ENCODE measurements around the gene SFRP2.

Gene SFRP2

DNA sequence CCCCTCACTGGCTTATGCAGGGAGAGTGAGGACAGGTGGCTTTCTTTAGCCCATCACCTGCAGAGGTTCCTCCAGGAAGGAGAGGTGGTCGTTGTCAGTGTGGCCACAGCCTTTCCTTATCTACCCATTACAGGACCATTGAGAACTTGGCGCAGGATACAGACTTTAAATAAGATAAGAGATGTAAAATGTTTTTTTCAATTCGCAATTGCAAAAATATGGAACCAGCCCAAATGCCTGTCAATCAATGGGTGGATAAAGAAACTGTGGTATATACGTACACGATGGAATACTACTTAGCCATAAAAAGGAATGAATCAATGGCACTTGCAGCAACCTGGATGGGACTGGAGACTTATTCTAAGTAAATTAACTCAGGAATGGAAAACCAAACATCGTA lies 22.1 kb downstream of the SFRP2 start:
- DNase-seq (ENCODE audit: low spot score) = no peak

DNA sequence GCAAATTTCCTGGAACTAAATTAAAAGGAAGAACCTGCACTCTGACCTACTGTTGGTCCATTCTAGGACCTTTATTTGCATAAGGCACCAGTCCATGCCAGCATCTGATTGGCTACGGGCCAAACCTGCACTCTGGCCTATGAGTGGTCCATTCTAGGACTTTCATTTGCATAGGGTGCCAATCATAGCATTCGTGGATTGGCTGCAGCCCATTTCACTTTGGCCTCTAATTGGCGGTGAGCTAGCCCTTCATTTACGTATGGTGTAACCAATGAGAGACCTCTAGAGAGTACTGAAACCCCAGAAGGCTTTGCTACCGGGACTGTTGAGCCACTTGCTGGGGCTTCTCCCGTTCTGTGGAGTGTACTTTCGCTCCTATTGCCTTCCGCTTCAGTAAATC lies 23.0 kb downstream of the SFRP2 start:
- DNase-seq (ENCODE audit: low spot score) = no peak

DNA sequence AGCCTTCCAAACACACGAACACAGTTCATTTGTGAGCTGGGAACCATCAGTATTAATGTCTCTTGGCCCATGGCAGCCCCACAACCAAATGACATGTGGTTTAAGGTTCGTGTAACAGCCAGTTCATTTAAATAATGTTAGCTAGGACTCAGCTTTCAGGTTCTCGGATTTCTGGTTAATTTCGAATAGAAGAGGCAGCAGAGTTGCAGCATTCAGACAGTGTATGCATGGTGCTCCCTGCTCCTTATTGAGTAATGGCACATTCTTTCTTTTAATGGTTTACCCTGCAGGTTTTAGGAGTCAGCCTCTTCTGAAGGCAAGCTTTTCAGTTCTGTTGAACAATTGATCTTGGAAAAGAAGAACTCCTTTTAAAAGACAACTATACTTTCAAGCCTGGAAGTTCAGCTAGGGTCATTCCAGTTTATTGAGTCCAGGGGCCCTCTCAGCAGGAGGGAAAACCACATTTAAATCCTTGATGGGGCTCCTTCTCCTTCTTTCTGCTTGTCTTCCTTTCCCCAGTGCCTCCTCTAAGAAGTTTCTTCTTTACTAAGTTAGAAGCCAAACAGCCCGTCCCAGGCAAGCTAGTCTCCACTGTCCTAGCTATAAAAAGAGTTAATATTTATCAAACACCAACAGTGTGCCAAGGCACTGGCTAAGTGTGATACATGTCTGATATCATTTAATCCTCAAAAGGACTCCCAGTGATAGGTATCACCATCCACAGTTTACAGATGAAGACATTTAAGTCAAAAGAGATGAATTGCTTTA lies 24.1 kb downstream of the SFRP2 start:
- no peak for DNase-seq (ENCODE audit: low spot score)

DNA sequence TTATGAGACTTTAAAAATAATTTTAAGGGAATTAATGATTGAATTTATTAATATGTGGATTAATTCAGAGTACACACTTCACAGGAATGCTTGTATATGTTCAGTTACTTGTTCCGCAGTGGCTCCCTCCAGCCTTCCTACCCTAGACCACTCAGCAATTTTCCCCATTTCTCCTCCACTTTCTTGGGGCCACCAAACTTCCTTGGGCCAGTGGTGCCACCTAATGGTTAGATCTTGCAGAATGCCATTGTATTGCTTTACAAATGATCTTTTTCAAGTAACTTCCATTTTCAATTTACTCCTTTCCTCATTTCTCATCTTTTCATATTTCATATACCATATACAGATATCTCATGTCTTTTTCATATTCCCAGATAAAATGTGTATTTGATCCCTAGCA lies 25.5 kb downstream of the SFRP2 start:
- no peak for DNase-seq (ENCODE audit: low spot score)

DNA sequence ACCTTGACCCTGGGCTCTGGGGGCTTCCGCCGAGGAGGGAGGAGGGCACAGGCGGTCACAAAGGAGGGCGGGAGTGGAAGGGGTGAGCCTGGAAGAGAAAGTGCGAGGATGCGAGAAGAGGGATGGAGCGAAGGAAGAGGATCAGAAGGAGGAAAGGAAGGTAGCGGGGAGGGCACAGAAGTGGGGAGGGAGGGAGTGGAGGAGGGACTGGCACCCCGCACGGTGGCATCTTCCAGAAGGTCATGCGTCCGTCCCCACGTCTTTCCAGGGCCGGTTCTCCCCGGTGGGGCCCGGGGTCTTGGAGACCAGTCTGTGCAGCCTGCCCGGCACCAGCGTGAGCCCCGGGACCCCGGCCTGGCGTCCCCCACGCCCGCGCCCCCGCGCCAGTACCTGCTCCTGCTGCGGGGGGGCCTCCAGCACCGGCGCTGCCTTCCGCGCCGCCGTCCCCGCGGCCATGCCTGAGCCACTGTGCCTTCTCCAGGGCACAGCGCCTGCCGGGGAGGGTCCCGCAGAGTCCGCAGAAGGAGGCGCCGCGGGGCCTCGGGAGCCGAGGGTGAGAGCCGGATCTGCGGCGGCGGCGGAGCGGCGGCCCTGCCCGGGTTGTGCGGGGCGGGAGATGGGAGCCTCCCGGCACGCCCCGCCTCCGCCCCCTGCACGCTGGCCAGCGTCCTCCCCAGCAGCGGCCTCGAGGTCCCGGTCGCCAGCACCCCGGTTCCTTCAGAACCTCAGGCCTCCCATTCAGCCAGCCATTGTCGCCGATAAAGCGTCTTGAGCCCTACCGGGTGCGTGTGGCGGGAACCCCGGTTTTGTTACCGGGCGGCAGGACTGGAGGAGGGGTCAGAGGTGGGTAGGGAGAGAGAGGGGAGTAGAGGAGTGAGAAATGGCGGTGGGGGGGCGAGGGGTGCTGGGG lies 29.2 kb downstream of the SFRP2 start, which contains the start of gene RNF175:
RNF175 (minus strand) TSS at position 618 of the 910 bp plus-strand sequence; CDS start at position 456, 162 bp downstream.
- no peak for DNase-seq (ENCODE audit: low spot score)

DNA sequence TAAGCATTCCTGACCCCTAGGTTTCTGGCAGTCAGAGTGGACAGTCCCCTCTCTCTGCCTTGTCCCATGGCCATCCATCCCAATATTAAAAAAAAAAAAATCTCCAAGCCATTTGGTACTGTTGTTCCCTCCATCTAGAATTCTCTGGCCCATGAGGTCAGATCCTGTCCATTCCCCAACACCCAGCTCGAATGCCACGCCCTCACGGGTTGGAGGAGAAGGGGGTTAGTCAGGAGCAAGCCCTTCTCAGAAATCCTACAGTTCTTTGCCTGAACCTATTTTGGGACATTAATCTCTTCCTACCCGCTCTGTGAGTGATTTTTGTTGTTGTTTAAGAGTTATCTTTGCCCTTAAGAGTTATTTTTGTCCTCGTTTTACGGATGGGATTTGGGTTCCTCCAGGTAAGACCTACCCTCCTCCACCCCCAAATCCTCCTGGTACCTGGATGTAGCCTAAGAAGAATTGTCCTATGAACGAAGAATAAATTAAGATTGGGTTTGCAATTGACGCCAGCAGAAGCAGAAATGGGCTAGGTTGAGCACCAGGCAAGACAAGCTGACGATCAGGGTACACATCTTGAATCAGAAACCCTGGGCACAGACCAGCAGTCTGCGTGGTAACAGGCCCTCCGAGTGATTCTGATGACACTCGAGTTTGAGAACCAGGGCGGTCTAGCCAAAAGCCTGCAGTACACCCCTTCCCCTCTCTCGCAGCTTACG lies 30.0 kb downstream of the SFRP2 start:
- DNase-seq (ENCODE audit: low spot score) = no peak

DNA sequence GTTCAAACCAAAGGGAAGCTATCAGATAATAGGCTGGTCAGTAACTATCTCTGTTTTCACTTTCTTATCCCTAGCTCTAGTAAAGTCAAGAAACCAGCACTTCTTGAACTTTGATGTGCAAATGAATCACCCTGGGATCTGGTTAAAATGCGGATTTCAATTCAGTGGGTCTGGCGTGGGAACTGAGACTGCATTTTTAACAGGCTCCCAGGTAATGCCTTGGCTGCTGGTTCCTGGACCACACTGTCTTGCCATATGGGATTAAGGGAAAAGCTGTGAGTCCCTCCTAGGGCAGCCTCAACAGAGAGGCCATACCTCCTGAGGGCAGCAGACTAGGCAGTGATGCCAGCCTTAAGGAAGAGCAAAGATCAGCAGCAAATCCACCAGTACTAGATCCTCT lies 30.7 kb downstream of the SFRP2 start:
- no peak for DNase-seq (ENCODE audit: low spot score)

DNA sequence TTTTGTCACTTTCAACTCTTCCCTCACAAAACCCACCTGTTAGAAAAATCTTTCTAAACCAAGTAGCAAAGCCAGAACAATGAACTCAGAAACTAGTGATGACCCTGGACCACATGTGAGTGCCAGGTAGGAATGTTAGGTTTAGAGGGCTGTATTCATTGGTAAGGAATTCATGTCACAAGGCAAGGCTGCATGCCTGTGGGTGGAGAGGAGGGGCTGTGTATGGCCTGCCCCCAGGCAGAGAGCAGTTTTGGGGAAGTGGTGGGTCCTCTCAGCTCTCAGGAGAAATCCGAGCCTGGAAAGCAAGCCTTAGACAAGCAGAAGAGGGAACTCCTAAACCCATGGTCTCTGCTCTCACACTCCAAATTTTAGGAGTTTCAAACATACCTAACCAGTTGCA lies 31.5 kb downstream of the SFRP2 start:
- no peak for DNase-seq (ENCODE audit: low spot score)

DNA sequence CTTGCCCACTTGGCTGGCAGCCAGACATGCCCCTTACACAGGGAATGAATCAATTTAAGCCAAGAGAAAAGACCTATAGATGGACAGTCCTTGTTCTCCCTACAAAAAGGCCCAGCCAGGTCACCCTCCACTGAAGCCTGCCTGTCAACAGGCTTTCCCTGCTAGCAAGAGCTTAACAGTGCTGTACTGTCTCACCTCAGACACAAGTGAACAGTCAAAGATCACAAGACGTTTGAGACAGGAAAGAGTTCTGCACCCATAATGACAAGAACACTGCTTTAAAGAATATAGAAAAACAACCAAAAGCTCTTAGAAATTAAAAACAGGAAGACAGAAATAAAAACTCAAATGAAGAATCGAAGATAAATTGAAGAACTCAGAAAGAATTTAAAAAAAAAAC lies 33.7 kb downstream of the SFRP2 start:
- no peak for DNase-seq (ENCODE audit: low spot score)

DNA sequence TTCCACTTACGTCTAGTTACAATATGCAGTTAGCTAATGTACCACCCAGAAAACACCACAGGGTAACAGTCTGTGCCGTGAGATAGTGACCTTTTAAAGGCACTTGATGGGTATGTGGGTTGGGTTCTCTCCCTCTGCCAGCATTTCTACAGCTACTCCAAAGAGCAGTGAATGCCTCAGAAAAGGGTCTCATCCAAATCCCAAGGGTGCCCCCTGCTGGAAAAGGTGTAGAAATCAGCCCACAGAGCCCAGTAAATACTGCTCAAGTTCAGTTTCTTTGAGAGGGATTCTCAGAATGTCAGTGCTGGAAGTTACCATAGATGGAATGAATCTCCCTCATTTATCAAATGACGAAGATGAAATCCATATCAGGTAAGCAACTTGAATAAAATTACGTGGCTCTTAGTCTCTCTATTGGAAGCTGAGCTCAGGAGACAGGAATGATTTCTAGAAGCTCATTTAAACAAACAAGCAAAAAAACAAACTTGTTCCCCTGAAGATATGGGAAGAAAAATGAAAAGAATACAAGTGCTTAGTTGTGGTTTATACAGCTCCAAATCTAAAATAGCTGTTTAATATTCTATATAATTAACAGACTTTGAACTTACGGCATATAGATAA lies 38.6 kb downstream of the SFRP2 start:
- DNase-seq (ENCODE audit: low spot score) = peak; percentile 73

DNA sequence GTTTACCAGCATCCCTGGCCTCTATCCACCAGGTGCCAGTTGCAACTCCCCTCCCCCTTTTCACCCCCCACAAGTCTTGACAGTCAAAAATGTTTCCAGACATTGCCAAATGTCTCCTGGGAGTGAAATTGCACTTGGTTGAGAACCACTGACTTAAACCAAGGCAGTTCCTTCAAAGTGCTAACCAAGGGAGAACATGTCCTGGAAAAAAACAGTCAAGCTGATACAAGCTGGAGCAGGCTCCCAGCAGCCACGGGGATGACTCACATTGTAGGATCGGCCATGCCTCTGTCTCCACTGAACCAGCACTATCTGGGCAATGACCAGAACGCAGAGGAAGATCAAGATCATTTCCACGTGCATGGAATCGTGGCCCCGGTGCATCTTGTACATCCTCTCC lies 40.5 kb downstream of the SFRP2 start:
- DNase-seq (ENCODE audit: low spot score) = no peak

DNA sequence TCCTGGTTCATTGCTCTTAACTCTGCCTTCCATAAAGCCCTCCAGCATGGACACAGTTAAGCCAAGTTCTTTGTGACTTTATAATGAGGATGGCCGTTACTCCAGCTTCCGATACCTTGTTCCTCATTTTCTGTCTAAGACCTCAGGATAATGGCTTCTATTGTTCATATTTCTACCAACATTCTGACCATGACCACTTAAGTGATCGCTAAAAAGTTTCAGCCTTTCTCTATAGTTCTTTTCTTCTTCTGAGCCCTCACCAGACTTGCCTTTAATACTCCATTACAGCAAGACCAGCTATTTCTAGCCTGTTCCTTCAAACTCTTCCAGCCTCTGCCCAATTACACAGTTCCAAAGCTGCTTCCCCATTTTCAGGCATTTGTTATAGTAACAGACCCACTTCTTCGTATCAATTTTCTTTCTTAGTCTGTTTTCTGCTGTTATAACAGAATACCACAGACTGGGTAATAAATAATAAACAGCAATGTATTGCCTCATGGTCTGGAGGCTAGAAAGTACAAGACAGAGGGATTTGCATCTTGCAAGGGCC lies 41.4 kb downstream of the SFRP2 start:
- no peak for DNase-seq (ENCODE audit: low spot score)

DNA sequence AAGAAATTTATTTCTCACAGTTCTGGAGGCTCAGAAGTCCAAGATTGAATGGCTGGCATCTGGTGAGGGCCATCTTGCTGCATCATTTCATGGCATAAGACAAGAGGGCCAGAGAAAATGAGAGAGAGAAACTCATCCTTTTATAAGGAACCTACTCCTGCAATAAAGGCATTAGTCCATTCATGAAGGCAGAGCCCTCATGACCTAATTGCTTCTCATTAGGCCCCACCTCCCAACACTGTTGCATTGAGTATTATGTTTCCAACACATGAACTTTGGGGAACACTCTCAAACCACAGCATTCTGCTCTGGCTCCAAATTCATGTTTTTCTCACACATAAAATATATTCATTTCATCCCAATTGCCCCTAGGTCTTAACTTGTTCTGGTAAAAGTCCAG lies 43.2 kb downstream of the SFRP2 start:
- no peak for DNase-seq (ENCODE audit: low spot score)

DNA sequence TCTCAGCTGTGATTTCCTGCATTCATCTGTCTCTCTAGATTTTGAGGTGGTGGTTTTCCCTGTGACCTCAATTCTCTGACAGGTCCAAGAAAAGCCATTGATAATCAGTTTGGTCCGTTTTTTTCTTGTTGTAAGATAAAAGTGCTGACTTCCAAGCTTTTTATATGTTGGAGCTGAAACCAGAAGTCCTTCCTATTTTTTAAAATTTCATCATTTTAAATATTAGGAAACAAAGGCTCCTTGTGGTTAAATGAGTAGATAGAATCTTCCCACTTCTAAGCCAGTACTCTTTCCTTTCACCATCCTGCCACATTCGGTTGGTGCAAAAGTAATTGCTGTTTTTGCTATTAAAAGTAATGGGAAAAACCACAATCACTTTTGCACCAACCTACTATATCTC lies 47.3 kb downstream of the SFRP2 start:
- no peak for DNase-seq (ENCODE audit: low spot score)

DNA sequence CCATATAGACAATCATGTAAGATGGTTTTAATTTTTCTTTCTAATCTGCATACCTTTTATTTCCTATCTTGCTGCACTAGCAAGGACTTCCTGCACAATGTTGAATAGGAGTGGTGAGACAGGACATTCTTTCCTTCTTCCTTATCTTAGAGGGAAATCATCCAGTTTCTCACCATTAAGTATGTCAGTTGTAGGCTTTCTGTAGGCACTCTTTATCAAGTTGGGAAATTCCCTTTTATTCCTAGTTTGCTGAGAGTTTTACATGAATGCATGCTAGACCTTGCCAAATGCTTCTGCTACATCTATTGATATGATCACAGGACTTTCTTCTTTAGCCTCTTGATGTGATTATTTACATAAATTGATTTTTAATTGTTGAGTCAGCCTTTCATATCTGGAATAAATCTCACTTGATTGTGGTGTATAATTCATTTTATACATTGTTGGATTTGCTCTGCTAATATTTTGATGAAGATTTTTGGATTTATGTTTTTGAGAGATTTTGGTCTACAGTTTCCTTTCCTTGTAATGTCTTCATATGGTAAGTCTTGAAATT lies 52.9 kb downstream of the SFRP2 start:
- DNase-seq (ENCODE audit: low spot score) = no peak

DNA sequence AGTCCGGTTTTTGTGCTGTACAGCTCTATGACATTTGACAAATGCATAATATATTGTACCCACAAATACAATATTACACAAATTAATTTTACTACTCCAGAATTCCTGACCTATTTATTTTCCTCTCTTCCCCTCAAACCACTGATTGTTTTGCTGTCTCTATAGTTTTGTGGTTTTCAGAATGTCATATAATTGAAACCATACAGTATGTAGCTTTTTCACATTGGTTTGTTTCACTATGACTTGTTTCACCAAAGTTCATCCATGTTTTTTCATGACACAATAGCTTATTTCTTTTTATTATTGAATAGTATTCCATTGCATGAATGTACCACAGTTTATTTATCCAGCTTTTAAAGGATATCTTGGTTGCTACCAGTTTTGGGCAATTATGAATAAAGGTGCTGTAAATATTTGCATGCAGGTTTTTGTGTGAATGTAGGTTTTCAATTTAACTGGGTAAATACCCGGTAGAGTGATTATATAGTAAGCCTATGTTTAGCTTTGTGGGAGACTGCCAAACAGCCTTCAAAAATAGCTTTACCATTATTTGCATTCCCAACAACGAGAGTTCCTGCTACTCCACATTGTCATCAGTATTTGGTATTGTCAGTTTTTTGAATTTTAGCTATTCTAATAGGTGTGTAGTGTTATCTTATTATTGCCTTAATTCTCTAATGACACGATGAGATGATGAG lies 55.0 kb downstream of the SFRP2 start:
- peak; percentile 12 for DNase-seq (ENCODE audit: low spot score)

DNA sequence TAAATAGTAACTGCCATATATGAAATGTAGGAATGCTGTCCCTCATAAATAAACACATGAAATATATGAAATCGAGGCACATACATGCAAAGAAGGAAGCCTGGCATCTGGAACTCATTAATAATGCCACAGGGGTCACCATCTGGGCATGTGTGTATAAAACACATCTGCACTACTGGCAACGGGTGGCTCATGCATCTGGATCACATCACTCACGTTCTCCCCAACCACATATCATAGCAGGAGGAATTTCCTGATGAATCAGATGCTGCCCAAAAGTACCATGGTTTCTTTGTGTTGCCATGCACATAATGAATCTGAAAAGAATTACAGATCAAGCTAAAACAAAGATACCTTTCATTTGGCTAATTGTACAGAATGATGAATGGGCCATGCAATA lies 57.6 kb downstream of the SFRP2 start:
- DNase-seq (ENCODE audit: low spot score) = no peak
